B cell (primary cell): Measurements from ENCODE around the gene GRIK3. TPM values are rescaled to one million over a fixed set of nuclear protein-coding genes. Genes with fewer than 3 reads are reported as not detected.

Experiments used
- ATAC-seq: fragments of 200-7000 bp; cut with Tn5 transposase; one replicate; pipeline ENCODE4 v1.10.0; 2021; ENCODE audit warnings: low read depth, mild to moderate bottlenecking, moderate number of reproducible peaks, moderate library complexity
- CTCF ChIA-PET: fragments of 350-600 bp; sonication (Branson Sonifier 250); formaldehyde crosslinking; loops from one replicate; lab custom pipeline; 2021; ENCODE audit warnings: antibody characterized with exemption, inconsistent platforms; lab: Charles Lee
- POLR2A ChIA-PET: fragments of 350-600 bp; sonication (Branson Sonifier 250); formaldehyde crosslinking; loops from one replicate; lab custom pipeline; 2021; ENCODE audit warnings: antibody characterized with exemption; lab: Charles Lee
- DNase-seq: peaks from one replicate; pipeline ENCODE4 v3.0.0; 2013
- H2AFZ ChIP-seq: 2 replicates; pipeline ENCODE4 v1.6.1; 2012; ENCODE audit warnings: mild to moderate bottlenecking, low read depth, low read length; ENCODE audit not compliant: insufficient read depth, poor library complexity, severe bottlenecking
- H3K27ac ChIP-seq, 2 donors: 1 replicate in 1 of 2; 2 replicates in 1 of 2; pipeline ENCODE4 v1.5.1; 2012 to 2013; ENCODE audit warnings: low read length in 2 of 2, mild to moderate bottlenecking in 2 of 2, moderate library complexity in 1 of 2
- H3K27me3 ChIP-seq, 4 experiments: fragments of 200-600 bp in 1 of 4; sonication (generic) in 1 of 4; replicated peaks in 1 of 4; 1 replicate in 2 of 4; 2 replicates in 2 of 4; pipeline versions ENCODE4 v1.6.1 to v1.7.0; 2013 to 2016; ENCODE audit warnings: low read length in 3 of 4, mild to moderate bottlenecking in 2 of 4, mixed read lengths in 1 of 4, moderate library complexity in 1 of 4; ENCODE audit not compliant: insufficient read depth in 4 of 4, control insufficient read depth in 3 of 4; ENCODE audit errors: control extremely low read depth in 1 of 4
- H3K36me3 ChIP-seq, 2 experiments: replicated peaks in 1 of 2; 1 replicate in 1 of 2; 2 replicates in 1 of 2; pipeline versions ENCODE4 v1.6.1 to v1.7.1; 2013; ENCODE audit warnings: low read length in 1 of 2; ENCODE audit not compliant: insufficient read depth in 2 of 2, control insufficient read depth in 1 of 2; ENCODE audit errors: control extremely low read depth in 1 of 2, extremely low read depth in 1 of 2
- H3K4me1 ChIP-seq, 2 donors: fragments of 200-600 bp in 1 of 2; sonication (generic) in 1 of 2; 1 replicate in 1 of 2; 2 replicates in 1 of 2; pipeline versions ENCODE4 v1.5.1 to v1.6.1; 2013 to 2017; ENCODE audit warnings: low read length in 2 of 2; ENCODE audit not compliant: control insufficient read depth in 2 of 2, insufficient read depth in 2 of 2
- H3K4me2 ChIP-seq: replicated peaks from 2 replicates; pipeline ENCODE3; 2012; ENCODE audit warnings: mild to moderate bottlenecking, low read depth, low read length; ENCODE audit not compliant: poor library complexity, severe bottlenecking
- H3K4me3 ChIP-seq, 5 experiments: fragments of 200-600 bp in 1 of 5; sonication (generic) in 1 of 5; 1 replicate in 3 of 5; 2 replicates in 2 of 5; pipeline versions ENCODE4 v1.5.1 to v1.7.0; 2011 to 2016; ENCODE audit warnings: low read length in 4 of 5, mild to moderate bottlenecking in 4 of 5, low read depth in 2 of 5, control low read depth in 1 of 5, moderate library complexity in 1 of 5; ENCODE audit not compliant: insufficient read depth in 1 of 5; ENCODE audit errors: control extremely low read depth in 1 of 5, extremely low read depth in 1 of 5
- H3K79me2 ChIP-seq: fragments of 200-600 bp; sonication (generic); one replicate; pipeline ENCODE4 v1.6.0; 2016; ENCODE audit warnings: low read length; ENCODE audit not compliant: control insufficient read depth, insufficient read depth
- H3K9ac ChIP-seq: fragments of 200-600 bp; sonication (generic); 2 replicates; pipeline ENCODE4 v1.6.1; 2017; ENCODE audit warnings: mild to moderate bottlenecking, low read length, moderate library complexity
- H3K9me3 ChIP-seq, 3 donors: one replicate each; pipeline versions ENCODE4 v1.6.1 to v1.7.1; 2013; ENCODE audit warnings: low read length in 2 of 3; ENCODE audit not compliant: control insufficient read depth in 2 of 3, insufficient read depth in 1 of 3; ENCODE audit errors: control extremely low read depth in 1 of 3
- H4K20me1 ChIP-seq: 2 replicates; pipeline ENCODE4 v1.6.0; 2012; ENCODE audit warnings: mild to moderate bottlenecking, low read length; ENCODE audit not compliant: insufficient read depth, control insufficient read depth, poor library complexity, severe bottlenecking
- H3K27ac Mint-ChIP-seq: one replicate; pipeline ENCODE4 v1.8.0; 2021; ENCODE audit warnings: mixed read lengths
- H3K27me3 Mint-ChIP-seq: one replicate; pipeline ENCODE4 v1.8.0; 2021; ENCODE audit warnings: mixed read lengths
- H3K4me1 Mint-ChIP-seq: one replicate; pipeline ENCODE4 v1.8.0; 2021; ENCODE audit warnings: mixed read lengths
- H3K4me3 Mint-ChIP-seq: one replicate; pipeline ENCODE4 v1.8.0; 2021; ENCODE audit warnings: mixed read lengths
- H3K9me3 Mint-ChIP-seq: one replicate; pipeline ENCODE4 v1.8.0; 2022; ENCODE audit warnings: mixed read lengths; ENCODE audit not compliant: insufficient read depth
- EZH2 ChIP-seq: IDR thresholded peaks from 2 replicates; pipeline ENCODE4 v1.6.1; 2012; ENCODE audit warnings: borderline replicate concordance, low read depth, mild to moderate bottlenecking, moderate library complexity, low read length; ENCODE audit not compliant: insufficient read depth, poor library complexity, severe bottlenecking
- WGBS: methylation state at CpG from one replicate; pipeline ENCODE4 v1.1.5; 2013; ENCODE audit warnings: missing lambda C conversion rate; ENCODE audit not compliant: insufficient coverage; 5-methylcytosine and 5-hydroxymethylcytosine counted together
- intact Hi-C: fragments of 100-400 bp; cut with micrococcal nuclease; formaldehyde crosslinking; loops from one replicate; pipeline ENCODE4 v1.10.0; 2022
- polyA plus RNA-seq: library from polyadenylated mRNA; depleted of rRNA; stranded (reverse); fragments of >200 nt; gene quantifications from 2 replicates; pipeline ENCODE4 v1.2.3, GENCODE V29; 2012
- total RNA-seq, 2 donors: library from RNA; stranded (reverse); fragments of 120-200 nt in 1 of 2; gene quantifications; 1 replicate in 1 of 2; 2 replicates in 1 of 2; pipeline versions ENCODE4 v1.2.3 to v1.2.4, GENCODE V29; 2013 to 2022
- TF ChIP-seq, protein P1 (sequence below): fragments of 200-600 bp; IDR thresholded peaks from one replicate; pipeline ENCODE4 v1.8.0; 2022; ENCODE audit warnings: antibody characterized with exemption, mild to moderate bottlenecking

GRIK3 gene
- total and polyA plus RNA-seq, 2 donors (not counting 1 experiment from before 2014, with no cell fraction given) = 0.12 to 1.5 TPM

DNA sequence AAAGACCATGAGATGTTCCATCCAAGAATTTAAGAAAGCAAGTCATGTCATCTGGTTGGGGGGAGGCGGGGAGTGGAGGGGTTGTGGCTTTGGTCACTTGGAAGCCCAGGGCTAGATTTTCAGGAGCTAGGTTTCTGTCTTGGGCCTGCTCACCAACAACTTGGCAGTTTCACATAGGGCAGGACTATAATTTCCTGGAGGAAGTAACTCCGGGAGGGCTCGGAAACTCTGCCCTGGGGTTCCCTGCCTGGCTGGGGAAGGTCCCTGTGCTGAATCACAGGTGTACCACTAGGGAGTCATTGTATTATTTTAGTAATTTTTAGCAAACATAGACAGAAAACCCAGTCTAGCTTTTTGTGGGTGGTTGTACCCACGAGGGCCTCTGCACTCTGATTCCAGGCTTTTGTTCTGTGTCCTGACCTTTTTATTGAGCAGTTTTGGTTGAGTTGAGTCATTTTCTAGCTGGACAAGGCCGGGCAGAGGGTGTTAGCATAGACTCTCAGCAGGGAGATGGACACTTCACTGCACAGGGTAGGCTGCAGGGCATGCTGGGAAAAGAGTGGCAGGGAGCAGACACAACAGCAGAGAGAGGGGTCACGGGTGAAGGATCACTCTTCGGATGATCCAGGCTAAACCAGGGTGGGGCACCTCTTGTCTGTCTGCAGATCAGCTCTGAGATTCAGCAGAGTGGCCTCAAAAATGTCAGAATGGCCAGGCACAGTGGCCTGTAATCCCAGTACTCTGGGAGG lies 144.7 kb downstream of the GRIK3 start:
- no peak for DNase-seq

More for the DNA sequence above, 144.7 kb downstream of the GRIK3 start:
- no peak overlapping the region for H3K27ac Mint-ChIP-seq
- Histone ChIP-seq H3K4me2 (no peak overlapping the region), H3K9ac (no peak overlapping the region), H3K27ac (no peak overlapping the region), H2AFZ (no peak overlapping the region), H3K4me1 (peaks cover 0 to 3% of the 10 kb centered on the region in 2 donors), H4K20me1 (no peaks in the 10 kb centered on the region), H3K36me3 (no peaks in the 10 kb centered on the region), H3K79me2 (no peaks in the 10 kb centered on the region), H3K27me3 (peaks cover 0 to 7% (median 2%) of the 10 kb centered on the region in 4 experiments), H3K4me3 (no peak overlapping the region), H3K9me3 (no peaks in the 10 kb centered on the region)
- no peaks in the 10 kb centered on the region for H3K9me3 Mint-ChIP-seq
- 77% methylated on average over 4 of the region's 7 CpGs for WGBS
- H3K27me3 Mint-ChIP-seq = peaks cover 19% of the 10 kb centered on the region
- CTCF ChIA-PET = no interaction called here
- intact Hi-C loops = no loop called here
- ATAC-seq = no peak
- H3K4me1 Mint-ChIP-seq = no peaks in the 10 kb centered on the region
- POLR2A ChIA-PET = no interaction called here
- H3K4me3 Mint-ChIP-seq = no peak overlapping the region
- TF ChIP-seq, protein P1, sequence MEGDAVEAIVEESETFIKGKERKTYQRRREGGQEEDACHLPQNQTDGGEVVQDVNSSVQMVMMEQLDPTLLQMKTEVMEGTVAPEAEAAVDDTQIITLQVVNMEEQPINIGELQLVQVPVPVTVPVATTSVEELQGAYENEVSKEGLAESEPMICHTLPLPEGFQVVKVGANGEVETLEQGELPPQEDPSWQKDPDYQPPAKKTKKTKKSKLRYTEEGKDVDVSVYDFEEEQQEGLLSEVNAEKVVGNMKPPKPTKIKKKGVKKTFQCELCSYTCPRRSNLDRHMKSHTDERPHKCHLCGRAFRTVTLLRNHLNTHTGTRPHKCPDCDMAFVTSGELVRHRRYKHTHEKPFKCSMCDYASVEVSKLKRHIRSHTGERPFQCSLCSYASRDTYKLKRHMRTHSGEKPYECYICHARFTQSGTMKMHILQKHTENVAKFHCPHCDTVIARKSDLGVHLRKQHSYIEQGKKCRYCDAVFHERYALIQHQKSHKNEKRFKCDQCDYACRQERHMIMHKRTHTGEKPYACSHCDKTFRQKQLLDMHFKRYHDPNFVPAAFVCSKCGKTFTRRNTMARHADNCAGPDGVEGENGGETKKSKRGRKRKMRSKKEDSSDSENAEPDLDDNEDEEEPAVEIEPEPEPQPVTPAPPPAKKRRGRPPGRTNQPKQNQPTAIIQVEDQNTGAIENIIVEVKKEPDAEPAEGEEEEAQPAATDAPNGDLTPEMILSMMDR = no peak
- TF ChIP-seq EZH2 = no peak
